Glutamatergic neuron (in vitro differentiated cells): Measurements from ENCODE around the gene WDR88. TPM values are rescaled to one million over a fixed set of nuclear protein-coding genes. Genes with fewer than 3 reads are reported as not detected.
"Not testable (repeated sequence)": the region's sequence is repeated elsewhere in the genome, so short reads cannot be mapped to it uniquely, and the experiment has no call there.

Experiments
- DNase-seq: peaks from one replicate; pipeline ENCODE4 v3.0.0; 2022
- H3K27ac Mint-ChIP-seq: one replicate; pipeline ENCODE4 v1.8.0; 2020; ENCODE audit warnings: mild to moderate bottlenecking, mixed read lengths, inconsistent platforms; ENCODE audit not compliant: unreplicated experiment
- H3K27me3 Mint-ChIP-seq: one replicate; pipeline ENCODE4 v1.8.0; 2020; ENCODE audit warnings: mild to moderate bottlenecking, moderate library complexity, mixed read lengths, inconsistent platforms; ENCODE audit not compliant: unreplicated experiment
- H3K36me3 Mint-ChIP-seq: one replicate; pipeline ENCODE4 v1.8.0; 2020; ENCODE audit warnings: mild to moderate bottlenecking, mixed read lengths, inconsistent platforms; ENCODE audit not compliant: unreplicated experiment
- H3K4me1 Mint-ChIP-seq: one replicate; pipeline ENCODE4 v1.8.0; 2020; ENCODE audit warnings: mild to moderate bottlenecking, low read depth, mixed read lengths, inconsistent platforms; ENCODE audit not compliant: unreplicated experiment
- H3K4me3 Mint-ChIP-seq: one replicate; pipeline ENCODE4 v1.8.0; 2020; ENCODE audit warnings: mild to moderate bottlenecking, mixed read lengths, inconsistent platforms; ENCODE audit not compliant: unreplicated experiment
- H3K9me3 Mint-ChIP-seq: one replicate; pipeline ENCODE4 v1.8.0; 2020; ENCODE audit warnings: mild to moderate bottlenecking, moderate library complexity, mixed read lengths, inconsistent platforms; ENCODE audit not compliant: unreplicated experiment
- CTCF ChIP-seq: fragments of 200-600 bp; sonication (generic); IDR thresholded peaks from one replicate; pipeline ENCODE4 v1.5.0; 2021; ENCODE audit not compliant: partially characterized antibody, unreplicated experiment
- total RNA-seq: library from RNA; stranded (reverse); fragmentation: NEBNext Ultra II Directional; extraction: Animal tissue kit (Norgen Biotek cat#: 25700); gene quantifications from one replicate; pipeline ENCODE4 v1.2.1, GENCODE V29; 2021; ENCODE audit not compliant: unreplicated experiment

Gene WDR88
- total RNA-seq, 1 donor from 2014 or later = not detected

GRCh38 chr19:33152176-33152575 is 20.3 kb downstream of the WDR88 start:
- H3K27ac Mint-ChIP-seq = no peak overlapping the region
- H3K36me3 Mint-ChIP-seq = no peaks in the 10 kb centered on the region
- H3K4me3 Mint-ChIP-seq = no peak overlapping the region
- no peaks in the 10 kb centered on the region for H3K4me1 Mint-ChIP-seq
- no peak for DNase-seq
- peaks cover 6% of the 10 kb centered on the region for H3K27me3 Mint-ChIP-seq
- no peak for TF ChIP-seq CTCF
- no peaks in the 10 kb centered on the region for H3K9me3 Mint-ChIP-seq

GRCh38 chr19:33152625-33153024 is 20.7 kb downstream of the WDR88 start:
- not testable (repeated sequence) for H3K9me3 Mint-ChIP-seq, H3K4me1 Mint-ChIP-seq, H3K4me3 Mint-ChIP-seq, H3K27me3 Mint-ChIP-seq, H3K36me3 Mint-ChIP-seq, H3K27ac Mint-ChIP-seq, DNase-seq

GRCh38 chr19:33154313-33154712 is 22.4 kb downstream of the WDR88 start:
- H3K9me3 Mint-ChIP-seq, H3K4me3 Mint-ChIP-seq, H3K27ac Mint-ChIP-seq, H3K27me3 Mint-ChIP-seq, H3K4me1 Mint-ChIP-seq, DNase-seq, H3K36me3 Mint-ChIP-seq: not testable (repeated sequence)

GRCh38 chr19:33156334-33156733 is 24.4 kb downstream of the WDR88 start:
- peaks cover 2% of the 10 kb centered on the region for H3K27me3 Mint-ChIP-seq
- H3K9me3 Mint-ChIP-seq = no peaks in the 10 kb centered on the region
- DNase-seq = no peak
- H3K4me3 Mint-ChIP-seq = no peak overlapping the region
- no peak for TF ChIP-seq CTCF
- H3K27ac Mint-ChIP-seq = no peak overlapping the region
- H3K4me1 Mint-ChIP-seq = no peaks in the 10 kb centered on the region
- H3K36me3 Mint-ChIP-seq = peaks cover 9% of the 10 kb centered on the region

- DNase-seq = no peak
Observed at GRCh38 chr19:33157906-33158305, 26.0 kb downstream of the WDR88 start.

GRCh38 chr19:33158365-33158764 is 26.5 kb downstream of the WDR88 start:
- Mint-ChIP-seq H3K9me3 (no peaks in the 10 kb centered on the region), H3K4me3 (no peak overlapping the region), H3K27me3 (peaks cover 2% of the 10 kb centered on the region), H3K4me1 (no peaks in the 10 kb centered on the region), H3K27ac (no peak overlapping the region), H3K36me3 (peaks cover 9% of the 10 kb centered on the region)
- DNase-seq = no peak
- no peak for TF ChIP-seq CTCF

More at GRCh38 chr19:33157906-33158305, 26.0 kb downstream of the WDR88 start:
- H3K36me3 Mint-ChIP-seq = peaks cover 9% of the 10 kb centered on the region
- no peak overlapping the region for H3K4me3 Mint-ChIP-seq
- TF ChIP-seq CTCF = no peak
- no peaks in the 10 kb centered on the region for H3K4me1 Mint-ChIP-seq
- H3K27me3 Mint-ChIP-seq = peaks cover 2% of the 10 kb centered on the region
- H3K27ac Mint-ChIP-seq = no peak overlapping the region
- H3K9me3 Mint-ChIP-seq = no peaks in the 10 kb centered on the region
